ENCODE results near the gene CNPY3.
"Not testable (repeated sequence)": the region's sequence is repeated elsewhere in the genome, so short reads cannot be mapped to it uniquely, and the experiment has no call there.

GRCh38 chr6:42888201-42888600, 41.1 kb upstream of the CNPY3 start:
- TF ChIP-seq POLR2A, CTCF (IDR thresholded peaks at IDR 0.05): not testable (repeated sequence)

All from transverse colon (tissue), 3 donors.